Measurements from ENCODE around the gene CORIN.
"Not testable (repeated sequence)": the region's sequence is repeated elsewhere in the genome, so short reads cannot be mapped to it uniquely, and the experiment has no call there.

The CORIN gene

DNA sequence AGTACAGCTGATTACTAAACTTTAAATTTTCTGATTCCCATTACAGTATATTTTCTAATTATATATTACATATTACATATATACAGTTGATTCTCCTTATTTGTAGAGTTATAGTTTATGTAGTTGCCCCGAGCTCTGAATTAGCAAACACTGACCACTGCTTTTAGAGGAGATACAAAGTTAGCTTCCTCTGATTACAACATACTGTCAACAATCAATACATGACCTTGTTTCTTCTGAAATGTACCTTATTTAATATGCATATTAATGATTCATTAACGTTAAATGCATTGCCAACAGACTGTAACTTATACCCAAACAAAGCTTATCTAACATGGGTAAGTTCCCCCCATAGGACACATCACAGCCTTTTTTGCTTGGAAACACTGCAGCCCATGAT lies 271.3 kb downstream of the CORIN start:
- TF ChIP-seq, protein P1, sequence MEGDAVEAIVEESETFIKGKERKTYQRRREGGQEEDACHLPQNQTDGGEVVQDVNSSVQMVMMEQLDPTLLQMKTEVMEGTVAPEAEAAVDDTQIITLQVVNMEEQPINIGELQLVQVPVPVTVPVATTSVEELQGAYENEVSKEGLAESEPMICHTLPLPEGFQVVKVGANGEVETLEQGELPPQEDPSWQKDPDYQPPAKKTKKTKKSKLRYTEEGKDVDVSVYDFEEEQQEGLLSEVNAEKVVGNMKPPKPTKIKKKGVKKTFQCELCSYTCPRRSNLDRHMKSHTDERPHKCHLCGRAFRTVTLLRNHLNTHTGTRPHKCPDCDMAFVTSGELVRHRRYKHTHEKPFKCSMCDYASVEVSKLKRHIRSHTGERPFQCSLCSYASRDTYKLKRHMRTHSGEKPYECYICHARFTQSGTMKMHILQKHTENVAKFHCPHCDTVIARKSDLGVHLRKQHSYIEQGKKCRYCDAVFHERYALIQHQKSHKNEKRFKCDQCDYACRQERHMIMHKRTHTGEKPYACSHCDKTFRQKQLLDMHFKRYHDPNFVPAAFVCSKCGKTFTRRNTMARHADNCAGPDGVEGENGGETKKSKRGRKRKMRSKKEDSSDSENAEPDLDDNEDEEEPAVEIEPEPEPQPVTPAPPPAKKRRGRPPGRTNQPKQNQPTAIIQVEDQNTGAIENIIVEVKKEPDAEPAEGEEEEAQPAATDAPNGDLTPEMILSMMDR (IDR thresholded peaks at IDR 0.05; ENCODE audit: extremely low read depth, insufficient read depth, missing control alignments) = no peak
- in situ Hi-C loops (cut with MboI; ENCODE audit: low pct_unique_long_range_greater_than_20kb, low sequenced_read_pairs, unreplicated experiment) = loop anchor here (25.0 kb wide), 1 partner anchor 104 kb away; the partner anchor contains the start of gene COMMD8
- no peak for DNase-seq (ENCODE audit: low spot score)

DNA sequence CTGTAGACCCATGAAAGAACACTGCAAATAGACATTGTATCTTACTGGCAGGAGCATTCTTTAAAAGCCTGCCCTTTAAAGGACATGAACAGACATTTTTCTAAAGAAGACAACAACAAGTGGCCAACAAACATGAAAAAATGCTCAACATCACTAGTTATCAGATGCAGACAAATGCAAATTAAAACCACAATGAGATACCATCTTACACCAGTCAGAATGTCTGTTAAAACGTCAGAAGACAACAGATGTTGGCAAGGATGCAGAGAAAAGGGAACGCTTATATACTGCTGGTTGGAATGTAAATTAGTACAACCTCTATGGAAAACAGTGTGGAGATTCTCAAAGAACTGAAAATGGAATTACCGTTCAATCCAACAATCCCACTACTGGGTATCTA lies 275.6 kb downstream of the CORIN start:
- TF ChIP-seq, protein P1 (IDR thresholded peaks at IDR 0.05; ENCODE audit: extremely low read depth, insufficient read depth, missing control alignments) = no peak
- DNase-seq (ENCODE audit: low spot score) = no peak
- in situ Hi-C loops (cut with MboI; ENCODE audit: low pct_unique_long_range_greater_than_20kb, low sequenced_read_pairs, unreplicated experiment) = loop anchor here (25.0 kb wide), 1 partner anchor 100 kb away; the partner anchor contains the start of gene COMMD8

DNA sequence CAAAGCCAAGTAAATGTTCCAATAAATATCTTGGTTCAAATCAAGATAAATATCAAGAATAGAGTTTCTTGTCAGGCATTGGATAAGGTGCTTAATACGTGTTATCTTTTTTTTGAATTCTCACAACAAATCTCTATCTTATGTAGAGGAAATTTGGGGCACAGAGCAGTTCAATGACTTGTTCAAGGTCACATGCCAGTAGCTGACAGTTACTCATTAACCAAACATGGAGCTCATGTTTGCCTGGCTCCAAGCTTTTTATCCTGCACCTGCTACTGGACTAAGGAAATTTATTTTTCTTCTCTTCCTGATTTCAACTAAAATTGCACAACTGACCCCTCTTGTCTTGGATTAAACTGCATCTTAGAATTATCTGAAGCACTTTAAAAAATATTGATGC lies 276.5 kb downstream of the CORIN start:
- in situ Hi-C loops (cut with MboI; ENCODE audit: low pct_unique_long_range_greater_than_20kb, low sequenced_read_pairs, unreplicated experiment) = loop anchor here (25.0 kb wide), 1 partner anchor 99 kb away; the partner anchor contains the start of gene COMMD8
- DNase-seq (ENCODE audit: low spot score) = no peak
- TF ChIP-seq, protein P1 (IDR thresholded peaks at IDR 0.05; ENCODE audit: extremely low read depth, insufficient read depth, missing control alignments) = no peak

DNA sequence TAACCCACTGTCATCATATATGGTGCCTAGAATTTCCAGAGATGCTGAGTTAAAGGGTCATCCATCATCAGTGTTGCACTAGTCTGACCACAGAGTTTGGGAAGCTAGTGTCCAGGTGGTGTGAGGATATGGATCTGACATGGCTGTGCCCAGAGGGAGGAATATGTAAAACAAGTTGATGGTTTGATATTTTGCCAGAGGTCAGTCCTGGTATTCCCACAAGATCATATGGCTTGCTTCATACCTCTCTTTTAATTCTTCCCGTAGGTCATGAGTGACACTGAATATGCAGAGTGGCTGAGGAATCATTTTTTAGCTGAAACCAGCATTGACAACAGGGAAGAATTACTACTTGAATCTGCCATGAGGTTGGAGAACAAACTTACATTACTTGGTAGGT lies 277.2 kb downstream of the CORIN start:
- in situ Hi-C loops (cut with MboI; ENCODE audit: low pct_unique_long_range_greater_than_20kb, low sequenced_read_pairs, unreplicated experiment) = loop anchor here (25.0 kb wide), 1 partner anchor 98 kb away; the partner anchor contains the start of gene COMMD8
- TF ChIP-seq, protein P1 (IDR thresholded peaks at IDR 0.05; ENCODE audit: extremely low read depth, insufficient read depth, missing control alignments) = no peak
- DNase-seq (ENCODE audit: low spot score) = no peak

DNA sequence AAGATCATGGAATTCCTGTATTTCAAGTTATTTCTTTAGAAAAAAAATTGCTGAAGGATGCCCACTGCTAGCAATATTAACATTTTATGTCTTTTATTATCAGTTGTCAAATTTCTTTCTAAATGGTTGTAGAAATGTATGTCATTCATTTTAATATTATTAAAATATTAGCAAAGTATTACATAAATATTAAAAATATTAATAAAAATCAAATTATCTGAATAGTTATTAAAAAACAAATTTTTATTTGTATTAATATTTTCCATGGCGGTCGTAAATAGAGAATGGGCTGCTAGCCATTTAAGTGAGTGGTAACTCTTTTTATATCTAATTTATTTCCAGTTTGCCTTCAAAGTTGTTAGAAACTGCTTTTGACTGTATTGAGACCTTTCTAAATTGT lies 280.6 kb downstream of the CORIN start:
- no peak for DNase-seq (ENCODE audit: low spot score)
- TF ChIP-seq, protein P1 (IDR thresholded peaks at IDR 0.05; ENCODE audit: extremely low read depth, insufficient read depth, missing control alignments) = no peak
- in situ Hi-C loops (cut with MboI; ENCODE audit: low pct_unique_long_range_greater_than_20kb, low sequenced_read_pairs, unreplicated experiment) = loop anchor here (25.0 kb wide), 1 partner anchor 95 kb away; the partner anchor contains the start of gene COMMD8

DNA sequence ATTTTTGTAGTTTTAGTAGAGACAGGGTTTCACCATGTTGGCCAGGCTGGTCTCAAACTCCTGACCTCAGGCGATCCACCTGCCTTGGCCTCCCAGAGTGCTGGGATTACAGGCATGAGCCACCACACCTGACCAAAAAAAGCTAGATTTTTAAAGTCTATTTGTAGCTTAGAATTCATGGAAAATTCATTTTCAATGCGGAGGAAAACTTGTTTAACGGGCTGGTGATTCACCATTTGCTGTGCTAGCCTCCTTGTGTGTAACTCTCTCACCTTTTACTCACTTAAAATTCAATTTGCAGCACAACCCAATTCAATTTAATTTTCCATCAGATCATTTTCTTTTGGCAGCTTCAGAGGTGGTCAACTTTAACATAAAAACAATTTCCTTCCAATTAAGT lies 281.9 kb downstream of the CORIN start:
- in situ Hi-C loops (cut with MboI; ENCODE audit: low pct_unique_long_range_greater_than_20kb, low sequenced_read_pairs, unreplicated experiment) = loop anchor here (25.0 kb wide), 1 partner anchor 94 kb away; the partner anchor contains the start of gene COMMD8
- not testable (repeated sequence) for DNase-seq (ENCODE audit: low spot score)

DNA sequence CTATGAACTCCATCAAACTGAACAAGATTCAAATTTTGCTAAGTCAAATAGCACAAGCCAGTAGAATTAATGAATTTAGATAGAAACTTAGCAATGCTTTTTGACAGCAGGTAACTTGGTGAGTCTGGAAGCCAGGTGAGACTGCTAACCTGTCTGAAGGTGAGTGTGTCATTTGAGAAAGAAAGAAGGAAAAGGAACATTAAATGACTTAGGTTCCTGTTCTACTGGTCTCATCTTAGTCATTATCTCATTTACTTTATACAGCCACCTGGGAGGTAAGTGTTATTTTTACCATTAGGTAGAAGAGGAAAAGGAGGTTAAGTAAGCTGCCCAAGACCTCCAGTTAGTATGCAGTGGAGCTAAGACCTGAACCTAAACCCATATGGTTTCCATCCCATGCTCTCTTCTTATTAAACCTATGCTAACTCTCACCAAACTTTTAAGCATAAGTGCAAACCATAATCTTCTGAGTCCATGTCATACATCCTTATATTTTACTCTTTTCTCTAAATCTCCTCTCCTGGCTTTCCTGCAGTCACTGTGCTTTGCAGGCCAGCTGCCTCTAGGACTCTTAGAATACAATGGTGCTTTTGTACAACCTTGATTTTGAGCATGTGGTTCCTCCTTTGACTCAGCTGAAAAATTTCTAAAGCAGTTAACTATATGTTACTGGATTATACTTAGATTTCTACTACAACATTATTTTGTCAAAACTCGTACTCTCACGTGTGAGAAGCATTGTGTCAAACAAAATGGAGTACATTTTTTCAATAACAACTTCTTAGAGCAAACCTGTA lies 284.3 kb downstream of the CORIN start:
- TF ChIP-seq, protein P1 (IDR thresholded peaks at IDR 0.05; ENCODE audit: extremely low read depth, insufficient read depth, missing control alignments) = no peak
- in situ Hi-C loops (cut with MboI; ENCODE audit: low pct_unique_long_range_greater_than_20kb, low sequenced_read_pairs, unreplicated experiment) = loop anchor here (25.0 kb wide), 1 partner anchor 91 kb away; the partner anchor contains the start of gene COMMD8

More for the DNA sequence above, 284.3 kb downstream of the CORIN start:
- no peak for DNase-seq (ENCODE audit: low spot score)

Measured in GM13977 (cell line).